Measurements from ENCODE around the gene RND2. TPM values are rescaled to one million over a fixed set of nuclear protein-coding genes. Genes with fewer than 3 reads are reported as not detected.
A peak's percentile ranks its signal among the peaks of the same experiment; 100 is the strongest.

Gene RND2
- total and polyA plus RNA-seq, 9 of the 15 experiments (the other 6 are each of a cell fraction or from before 2014, with no cell fraction given): 0.15 to 1.9 (median 0.98) TPM

DNA sequence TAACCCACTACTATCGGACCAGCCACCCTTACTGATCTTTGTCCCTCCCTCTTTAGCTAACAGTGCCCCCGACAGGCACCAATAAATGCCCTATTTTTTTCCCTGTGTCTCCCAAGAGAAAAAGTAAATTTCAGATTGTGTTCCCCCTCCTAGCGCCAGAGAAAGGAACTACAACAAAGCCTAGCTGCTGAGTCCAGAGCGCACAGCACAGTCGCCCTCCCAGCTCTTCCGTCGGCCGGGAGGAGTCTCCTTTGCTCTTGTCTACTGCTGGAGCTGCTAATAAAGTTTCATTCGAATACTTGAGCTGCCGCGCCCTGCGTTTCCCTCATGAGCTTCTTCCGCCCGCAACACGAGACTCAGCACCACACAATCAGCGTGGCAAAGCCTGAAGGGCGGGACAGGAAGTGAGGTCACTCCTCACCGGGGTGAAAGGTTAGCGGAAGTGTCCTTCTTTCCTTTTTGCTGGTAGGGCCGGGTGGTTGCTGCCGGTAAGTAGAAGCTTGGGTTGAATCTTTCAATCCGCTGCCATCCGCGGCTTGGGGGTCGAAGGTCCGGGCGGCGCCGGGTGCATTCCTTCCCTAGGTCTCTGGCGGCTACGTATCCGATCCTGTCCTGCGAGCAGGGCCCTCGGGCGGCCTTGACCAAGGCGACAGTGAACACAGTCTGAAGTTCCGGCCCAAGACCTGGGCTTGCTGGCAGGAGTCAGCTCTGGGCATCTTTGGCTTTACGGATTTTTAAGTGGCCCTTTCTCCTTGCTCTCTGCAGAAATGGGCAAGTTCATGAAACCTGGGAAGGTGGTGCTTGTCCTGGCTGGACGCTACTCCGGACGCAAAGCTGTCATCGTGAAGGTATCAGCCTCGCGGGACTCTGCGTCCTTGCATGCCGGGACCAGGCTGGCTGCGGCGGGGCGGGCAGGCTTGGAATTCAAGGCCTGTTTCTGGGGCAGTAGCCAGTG lies 26.8 kb upstream of the RND2 start, which contains the start of gene RPL27 (continued):
- TF ChIP-seq CHD7 (IDR thresholded peaks at IDR 0.05; ENCODE audit: low read depth, low read length) (no peak), ZNF586 (CRISPR knock-in tag; conservative IDR thresholded peaks at IDR 0.05) (no peak), HMBOX1 (IDR thresholded peaks at IDR 0.05) (0 out of 2 replicates have a peak, but pooled peaks have one; percentile 14)
- TF ChIP-seq, protein P1, sequence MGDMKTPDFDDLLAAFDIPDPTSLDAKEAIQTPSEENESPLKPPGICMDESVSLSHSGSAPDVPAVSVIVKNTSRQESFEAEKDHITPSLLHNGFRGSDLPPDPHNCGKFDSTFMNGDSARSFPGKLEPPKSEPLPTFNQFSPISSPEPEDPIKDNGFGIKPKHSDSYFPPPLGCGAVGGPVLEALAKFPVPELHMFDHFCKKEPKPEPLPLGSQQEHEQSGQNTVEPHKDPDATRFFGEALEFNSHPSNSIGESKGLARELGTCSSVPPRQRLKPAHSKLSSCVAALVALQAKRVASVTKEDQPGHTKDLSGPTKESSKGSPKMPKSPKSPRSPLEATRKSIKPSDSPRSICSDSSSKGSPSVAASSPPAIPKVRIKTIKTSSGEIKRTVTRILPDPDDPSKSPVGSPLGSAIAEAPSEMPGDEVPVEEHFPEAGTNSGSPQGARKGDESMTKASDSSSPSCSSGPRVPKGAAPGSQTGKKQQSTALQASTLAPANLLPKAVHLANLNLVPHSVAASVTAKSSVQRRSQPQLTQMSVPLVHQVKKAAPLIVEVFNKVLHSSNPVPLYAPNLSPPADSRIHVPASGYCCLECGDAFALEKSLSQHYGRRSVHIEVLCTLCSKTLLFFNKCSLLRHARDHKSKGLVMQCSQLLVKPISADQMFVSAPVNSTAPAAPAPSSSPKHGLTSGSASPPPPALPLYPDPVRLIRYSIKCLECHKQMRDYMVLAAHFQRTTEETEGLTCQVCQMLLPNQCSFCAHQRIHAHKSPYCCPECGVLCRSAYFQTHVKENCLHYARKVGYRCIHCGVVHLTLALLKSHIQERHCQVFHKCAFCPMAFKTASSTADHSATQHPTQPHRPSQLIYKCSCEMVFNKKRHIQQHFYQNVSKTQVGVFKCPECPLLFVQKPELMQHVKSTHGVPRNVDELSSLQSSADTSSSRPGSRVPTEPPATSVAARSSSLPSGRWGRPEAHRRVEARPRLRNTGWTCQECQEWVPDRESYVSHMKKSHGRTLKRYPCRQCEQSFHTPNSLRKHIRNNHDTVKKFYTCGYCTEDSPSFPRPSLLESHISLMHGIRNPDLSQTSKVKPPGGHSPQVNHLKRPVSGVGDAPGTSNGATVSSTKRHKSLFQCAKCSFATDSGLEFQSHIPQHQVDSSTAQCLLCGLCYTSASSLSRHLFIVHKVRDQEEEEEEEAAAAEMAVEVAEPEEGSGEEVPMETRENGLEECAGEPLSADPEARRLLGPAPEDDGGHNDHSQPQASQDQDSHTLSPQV (IDR thresholded peaks at IDR 0.05): peak; percentile 9; the same call in 1 of the 2 replicates

Data from K562 (cell line).